NT2/D1 (cell line): ENCODE results near the gene VAT1.

Source experiments
- SUZ12 ChIP-seq: IDR thresholded peaks from 2 replicates; pipeline ENCODE4 v1.6.1; 2011; ENCODE audit not compliant: insufficient read length, insufficient read depth; ENCODE audit errors: extremely low read depth
- YY1 ChIP-seq: IDR thresholded peaks from 2 replicates; pipeline ENCODE4 v1.6.1; 2011; ENCODE audit not compliant: insufficient read length, insufficient read depth
- ZNF274 ChIP-seq: IDR thresholded peaks from 2 replicates; pipeline ENCODE4 v1.6.1; 2011; ENCODE audit warnings: mild to moderate bottlenecking, low read depth, low read length

- no peak for TF ChIP-seq ZNF274
- TF ChIP-seq SUZ12 = no peak
- TF ChIP-seq YY1 = no peak
Measured at GRCh38 chr17:42985225-42985624, 37.0 kb downstream of the VAT1 start.
